Measurements from ENCODE around the gene LYPD6B. TPM values are rescaled to one million over a fixed set of nuclear protein-coding genes. Genes with fewer than 3 reads are reported as not detected.

Gene LYPD6B
- total RNA-seq, 2 experiments from 2014 or later = not detected

DNA sequence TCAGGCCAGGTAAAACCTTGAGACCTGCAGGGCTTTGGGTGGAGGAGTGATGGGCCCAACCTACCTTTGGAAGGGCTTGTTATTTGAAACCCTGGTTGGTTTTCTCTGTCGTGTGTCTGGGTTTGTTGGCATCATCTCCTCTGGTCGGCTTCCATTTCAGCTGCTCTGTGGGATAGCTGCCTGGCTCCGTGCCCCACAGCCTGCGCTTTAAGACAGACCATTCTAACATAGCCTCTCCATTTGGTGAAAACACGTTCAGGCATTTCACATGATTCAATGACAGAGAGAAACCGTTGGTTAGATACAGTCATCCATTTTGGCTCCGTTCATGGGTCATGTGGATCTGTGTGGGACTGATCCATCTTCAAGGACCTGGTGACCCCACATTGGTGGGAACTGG lies 37.0 kb upstream of the LYPD6B start:
- Histone ChIP-seq H3K9me3 (ENCODE audit: low read length) (no peaks in the 10 kb centered on the region), H3K27ac (ENCODE audit: low read depth, low read length, poor library complexity, severe bottlenecking) (no peak overlapping the region), H3K79me2 (ENCODE audit: insufficient read depth, low read depth, low read length) (no peaks in the 10 kb centered on the region), H3K4me3 (ENCODE audit: low read depth, low read length, poor library complexity, severe bottlenecking) (no peak overlapping the region), H3K36me3 (ENCODE audit: insufficient read depth, low read length) (peaks cover 8% of the 10 kb centered on the region; the same call in 1 of the 2 replicates), H3K4me2 (ENCODE audit: low read length) (no peak overlapping the region), H4K20me1 (ENCODE audit: insufficient read depth, low read length) (no peaks in the 10 kb centered on the region), H3K4me1 (ENCODE audit: insufficient read depth, low read length, poor library complexity, severe bottlenecking) (no peaks in the 10 kb centered on the region), H3K9me2 (ENCODE audit: insufficient read depth, low read length) (no peaks in the 10 kb centered on the region), H2AFZ (ENCODE audit: low read length) (no peak overlapping the region)
- no peak for DNase-seq (ENCODE audit: low spot score)
- BruUV-seq (replicated peaks) = no TSS peak
- POLR2A ChIA-PET = no interaction called here
- TF ChIP-seq EZH2phosphoT487 (IDR thresholded peaks at IDR 0.05; ENCODE audit: borderline replicate concordance, low read depth, low read length) = no peak
- TF ChIP-seq, protein P1, sequence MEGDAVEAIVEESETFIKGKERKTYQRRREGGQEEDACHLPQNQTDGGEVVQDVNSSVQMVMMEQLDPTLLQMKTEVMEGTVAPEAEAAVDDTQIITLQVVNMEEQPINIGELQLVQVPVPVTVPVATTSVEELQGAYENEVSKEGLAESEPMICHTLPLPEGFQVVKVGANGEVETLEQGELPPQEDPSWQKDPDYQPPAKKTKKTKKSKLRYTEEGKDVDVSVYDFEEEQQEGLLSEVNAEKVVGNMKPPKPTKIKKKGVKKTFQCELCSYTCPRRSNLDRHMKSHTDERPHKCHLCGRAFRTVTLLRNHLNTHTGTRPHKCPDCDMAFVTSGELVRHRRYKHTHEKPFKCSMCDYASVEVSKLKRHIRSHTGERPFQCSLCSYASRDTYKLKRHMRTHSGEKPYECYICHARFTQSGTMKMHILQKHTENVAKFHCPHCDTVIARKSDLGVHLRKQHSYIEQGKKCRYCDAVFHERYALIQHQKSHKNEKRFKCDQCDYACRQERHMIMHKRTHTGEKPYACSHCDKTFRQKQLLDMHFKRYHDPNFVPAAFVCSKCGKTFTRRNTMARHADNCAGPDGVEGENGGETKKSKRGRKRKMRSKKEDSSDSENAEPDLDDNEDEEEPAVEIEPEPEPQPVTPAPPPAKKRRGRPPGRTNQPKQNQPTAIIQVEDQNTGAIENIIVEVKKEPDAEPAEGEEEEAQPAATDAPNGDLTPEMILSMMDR (conservative IDR thresholded peaks at IDR 0.05; ENCODE audit: low read length) = no peak
- intact Hi-C loops (cut with micrococcal nuclease; ENCODE audit: unreplicated experiment) = no loop called here
- CTCF ChIA-PET (ENCODE audit: unreplicated experiment) = no interaction called here

GRCh38 chr2:149002378-149002890 lies 36.1 kb upstream of the LYPD6B start:
- TF ChIP-seq, protein P1 (conservative IDR thresholded peaks at IDR 0.05; ENCODE audit: low read length) = no peak
- TF ChIP-seq EZH2phosphoT487 (IDR thresholded peaks at IDR 0.05; ENCODE audit: borderline replicate concordance, low read depth, low read length) = no peak
- intact Hi-C loops (cut with micrococcal nuclease; ENCODE audit: unreplicated experiment) = no loop called here
- no peaks in the 10 kb centered on the region for H3K79me2 ChIP-seq (ENCODE audit: insufficient read depth, low read depth, low read length)
- H3K9me3 ChIP-seq (ENCODE audit: low read length) = no peaks in the 10 kb centered on the region
- H3K4me2 ChIP-seq (ENCODE audit: low read length) = no peak overlapping the region
- H3K4me3 ChIP-seq (ENCODE audit: low read depth, low read length, poor library complexity, severe bottlenecking) = no peak overlapping the region
- CTCF ChIA-PET (ENCODE audit: unreplicated experiment) = no interaction called here
- no peaks in the 10 kb centered on the region for H3K9me2 ChIP-seq (ENCODE audit: insufficient read depth, low read length)
- peaks cover 8% of the 10 kb centered on the region; the same call in 1 of the 2 replicates for H3K36me3 ChIP-seq (ENCODE audit: insufficient read depth, low read length)
- H2AFZ ChIP-seq (ENCODE audit: low read length) = no peak overlapping the region
- H4K20me1 ChIP-seq (ENCODE audit: insufficient read depth, low read length) = no peaks in the 10 kb centered on the region
- H3K4me1 ChIP-seq (ENCODE audit: insufficient read depth, low read length, poor library complexity, severe bottlenecking) = no peaks in the 10 kb centered on the region
- POLR2A ChIA-PET = no interaction called here
- no TSS peak for BruUV-seq (replicated peaks)
- no peak overlapping the region for H3K27ac ChIP-seq (ENCODE audit: low read depth, low read length, poor library complexity, severe bottlenecking)
- DNase-seq (ENCODE audit: low spot score) = no peak

DNA sequence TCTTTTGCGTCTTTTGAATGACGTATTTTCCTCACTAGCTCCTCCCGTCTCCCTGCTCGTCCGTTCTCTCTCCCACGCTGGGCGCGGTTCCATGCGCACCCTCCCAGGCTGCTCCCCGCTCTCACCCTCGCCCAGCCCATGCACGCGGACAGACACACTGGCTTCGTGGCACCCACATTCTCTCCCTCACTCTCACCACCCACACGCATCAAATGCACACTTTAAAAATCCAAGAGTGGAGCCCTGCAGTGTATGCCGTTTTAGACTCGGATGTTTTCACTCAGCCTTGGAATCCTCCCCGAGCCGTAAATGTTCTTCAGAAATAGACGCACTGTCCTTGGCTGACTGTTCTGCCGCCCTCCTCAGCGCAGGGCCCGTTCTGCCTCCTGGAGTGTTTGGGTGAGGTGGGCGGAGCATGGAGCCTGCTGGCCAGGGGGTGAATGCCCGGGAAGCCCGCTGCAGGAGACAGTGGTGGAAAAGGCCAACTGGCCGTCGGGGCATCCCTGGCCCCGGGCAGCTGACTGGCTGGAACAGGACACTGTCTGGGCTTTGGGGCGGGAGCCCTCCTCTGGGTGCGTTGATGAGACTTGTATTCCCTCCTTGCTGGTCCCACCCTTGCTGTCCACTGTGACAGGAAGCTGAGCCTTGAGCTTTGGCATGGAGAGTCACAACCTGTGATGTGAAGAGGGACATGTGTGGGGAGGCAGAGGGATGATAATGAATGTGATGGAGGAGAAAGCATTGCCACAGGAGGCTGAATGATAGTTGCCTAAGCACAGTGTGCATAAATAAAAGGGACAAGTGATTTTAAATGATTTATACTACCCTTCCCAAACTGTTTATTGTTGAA lies 35.4 kb upstream of the LYPD6B start:
- ChIA-PET CTCF (ENCODE audit: unreplicated experiment) (no interaction called here), POLR2A (no interaction called here)
- no peak for DNase-seq (ENCODE audit: low spot score)
- Histone ChIP-seq H3K9me3 (ENCODE audit: low read length) (no peaks in the 10 kb centered on the region), H3K9me2 (ENCODE audit: insufficient read depth, low read length) (no peaks in the 10 kb centered on the region), H3K4me2 (ENCODE audit: low read length) (no peak overlapping the region), H3K4me1 (ENCODE audit: insufficient read depth, low read length, poor library complexity, severe bottlenecking) (no peaks in the 10 kb centered on the region), H2AFZ (ENCODE audit: low read length) (no peak overlapping the region), H4K20me1 (ENCODE audit: insufficient read depth, low read length) (no peaks in the 10 kb centered on the region), H3K36me3 (ENCODE audit: insufficient read depth, low read length) (peaks cover 11% of the 10 kb centered on the region; the same call in 1 of the 2 replicates), H3K79me2 (ENCODE audit: insufficient read depth, low read depth, low read length) (no peaks in the 10 kb centered on the region), H3K27ac (ENCODE audit: low read depth, low read length, poor library complexity, severe bottlenecking) (no peak overlapping the region), H3K4me3 (ENCODE audit: low read depth, low read length, poor library complexity, severe bottlenecking) (no peak overlapping the region)
- no TSS peak for BruUV-seq (replicated peaks)
- intact Hi-C loops (cut with micrococcal nuclease; ENCODE audit: unreplicated experiment) = no loop called here
- TF ChIP-seq, protein P1 (conservative IDR thresholded peaks at IDR 0.05; ENCODE audit: low read length) = no peak
- no peak for TF ChIP-seq EZH2phosphoT487 (IDR thresholded peaks at IDR 0.05; ENCODE audit: borderline replicate concordance, low read depth, low read length)
